Measurements from ENCODE around the gene OCA2.
"Not testable (repeated sequence)": the region's sequence is repeated elsewhere in the genome, so short reads cannot be mapped to it uniquely, and the experiment has no call there.

The OCA2 gene

DNA sequence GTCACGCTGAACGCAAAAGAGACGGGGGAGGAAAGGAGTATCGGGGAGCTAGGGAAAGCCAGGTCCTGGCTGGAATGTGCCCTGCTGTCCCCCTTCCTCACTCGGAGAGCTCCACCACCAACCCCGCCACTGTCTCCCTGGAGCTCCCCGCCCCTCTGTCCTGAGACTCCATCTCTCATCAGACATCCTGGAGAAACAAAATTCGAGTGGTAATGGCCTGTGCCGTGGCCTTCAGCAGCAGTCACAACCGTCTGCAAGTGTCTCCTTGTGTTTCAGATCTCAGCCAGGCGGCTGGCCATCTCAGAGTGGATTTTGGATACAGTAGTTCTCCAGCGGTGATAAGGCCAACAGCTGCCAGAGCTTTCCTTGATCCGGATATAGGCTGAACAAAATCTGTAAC lies 76.9 kb downstream of the OCA2 start:
- DNase-seq, result no peak

DNA sequence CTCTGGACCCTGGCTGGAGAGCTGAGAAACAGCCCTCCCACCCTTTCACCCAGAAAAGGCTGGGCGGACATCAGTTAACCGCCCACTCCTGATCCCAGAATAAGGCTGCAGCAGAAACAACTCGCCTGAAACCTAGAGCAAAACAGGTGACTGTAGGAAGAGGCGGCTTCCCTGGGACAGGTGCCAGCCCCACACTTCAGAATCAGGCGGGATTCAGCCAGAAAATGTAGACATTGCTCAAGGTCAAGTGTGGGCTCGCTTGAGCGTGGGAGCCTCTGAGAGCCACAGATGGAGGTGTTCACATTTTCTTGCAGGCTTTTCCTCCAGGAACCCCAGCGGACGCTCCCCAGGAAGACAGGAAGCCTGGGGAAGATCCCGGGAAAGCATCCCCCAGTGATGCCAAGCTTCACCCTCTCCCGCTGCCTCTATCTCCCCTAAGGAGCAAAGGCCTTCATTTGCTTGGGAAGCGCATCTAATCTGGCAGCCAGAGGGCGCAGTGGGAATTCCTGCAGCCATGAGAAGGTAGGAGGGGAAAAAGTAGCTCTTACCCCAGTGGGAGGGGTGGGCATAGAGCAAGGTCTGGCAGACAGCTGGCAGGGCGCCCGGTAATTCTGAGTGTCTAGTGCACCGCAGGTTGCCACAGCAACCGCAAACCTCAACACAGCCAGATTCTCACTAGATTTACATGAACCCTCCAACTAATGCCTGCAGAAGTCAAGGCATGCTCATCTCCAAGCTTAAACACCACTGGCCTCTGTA lies 77.7 kb downstream of the OCA2 start:
- DNase-seq, result peak in 2 of 4 experiments; percentile 2 to 6

DNA sequence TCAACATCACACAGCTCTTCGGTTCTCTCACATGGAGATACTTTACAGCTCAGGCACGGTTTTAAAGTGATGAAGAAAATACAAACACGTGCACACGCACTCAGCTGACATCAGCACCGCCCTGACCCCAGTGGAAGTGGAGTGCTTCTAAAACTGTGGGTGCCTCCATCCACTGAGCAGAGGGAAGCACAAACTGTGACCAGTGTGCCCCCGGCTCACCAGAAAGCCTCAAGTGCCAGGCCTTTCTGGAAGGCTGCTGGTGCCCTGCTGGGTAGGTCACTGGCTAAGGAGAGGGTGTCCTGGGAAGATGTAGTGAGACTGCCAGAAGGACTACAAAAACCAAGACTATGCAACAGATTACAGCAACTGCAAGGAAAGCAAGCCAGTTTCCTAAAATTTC lies 78.5 kb downstream of the OCA2 start:
- no peak for DNase-seq

DNA sequence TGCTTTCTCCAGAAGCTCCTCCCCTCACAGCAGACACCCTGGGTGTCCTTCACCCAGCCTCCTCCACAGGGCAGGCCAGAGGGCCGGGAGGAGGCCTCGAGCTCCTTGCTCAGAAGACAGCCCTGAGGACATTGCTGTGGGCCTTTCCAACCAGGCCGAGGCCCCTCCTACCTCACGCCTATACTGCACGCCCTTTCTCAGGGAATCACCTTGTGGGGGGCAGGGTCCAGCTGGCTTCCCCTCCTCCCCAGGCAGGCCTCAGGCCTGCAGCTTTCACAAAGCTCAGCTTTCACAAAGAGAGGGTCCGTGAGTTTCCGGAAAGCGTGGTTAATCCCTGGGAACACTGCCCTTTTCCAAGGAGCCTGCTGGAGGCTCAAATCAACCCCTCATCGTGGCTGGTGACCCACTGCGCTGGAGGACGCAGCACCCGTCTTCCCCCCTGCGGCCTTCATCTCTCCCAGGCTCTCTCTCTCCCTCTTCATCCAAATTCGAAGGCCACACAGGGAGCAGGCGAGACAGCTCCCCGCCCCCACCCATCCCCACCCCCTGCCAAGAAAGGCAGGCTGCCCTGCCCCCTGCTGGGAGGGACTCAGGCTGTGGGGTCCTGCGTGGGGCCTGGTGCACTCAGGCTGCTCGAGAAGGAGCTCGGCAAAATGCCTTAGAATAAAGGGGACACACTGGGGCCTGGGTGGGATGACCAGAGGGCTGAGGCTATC lies 79.4 kb downstream of the OCA2 start:
- DNase-seq, result no peak

DNA sequence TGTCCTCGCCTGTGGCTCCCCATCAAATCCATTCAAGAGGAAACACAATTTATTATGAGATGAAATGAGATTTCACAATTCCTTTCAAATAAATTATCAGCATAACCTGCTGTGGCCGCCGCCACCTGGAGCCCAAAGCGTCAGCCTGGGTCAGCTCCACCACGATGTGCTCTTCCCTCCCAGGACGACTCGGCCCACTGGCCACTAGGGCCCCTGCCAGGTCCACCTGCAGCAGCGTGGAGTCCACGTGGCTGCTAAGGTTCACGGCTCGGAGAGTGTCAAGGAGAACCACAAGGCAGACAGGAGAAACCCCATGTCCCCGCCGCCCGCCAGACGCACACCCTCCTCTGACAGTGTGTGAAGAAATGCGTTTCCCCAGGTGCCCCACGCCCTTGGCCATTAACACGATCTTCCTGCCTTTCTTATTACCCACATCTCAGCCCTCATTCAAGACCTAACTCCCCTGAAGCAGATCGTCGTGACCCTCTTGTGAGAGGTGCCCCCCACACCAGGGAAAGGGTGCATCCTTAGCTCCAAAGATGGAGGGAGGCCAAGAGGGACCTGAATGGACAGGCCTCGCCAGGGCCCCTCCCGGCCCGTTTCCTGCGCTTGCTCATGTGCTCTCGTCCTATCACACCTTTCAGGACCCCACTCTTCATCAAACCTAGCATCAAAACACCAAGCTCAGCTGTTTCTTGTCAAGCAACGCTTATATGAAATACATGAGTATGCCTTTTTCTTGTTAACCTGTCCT lies 80.6 kb downstream of the OCA2 start:
- DNase-seq, result no peak

DNA sequence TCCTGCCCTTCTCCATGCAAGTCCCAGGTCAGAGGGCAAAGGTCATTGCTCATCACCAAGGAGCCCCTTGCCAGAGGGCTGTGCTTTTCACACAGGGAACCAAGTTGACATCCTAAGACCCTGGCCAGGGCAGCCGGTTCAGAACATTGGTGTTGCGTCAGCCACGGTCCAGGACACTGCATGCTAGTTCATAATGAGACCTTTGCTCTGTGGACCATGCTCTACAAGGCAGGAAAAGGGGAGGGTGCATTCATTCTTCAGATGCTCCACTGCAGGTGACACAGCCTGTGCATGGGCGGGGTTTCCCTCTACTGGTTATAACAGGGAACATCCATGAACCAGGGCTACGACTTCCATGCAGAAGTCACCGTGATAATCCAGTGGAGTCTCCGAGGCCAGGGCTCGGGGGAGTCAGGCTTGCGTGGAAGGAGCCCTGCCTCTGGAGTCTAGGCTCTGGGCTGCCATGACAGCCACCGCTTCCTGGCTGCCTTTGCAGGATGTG lies 81.6 kb downstream of the OCA2 start:
- DNase-seq, result no peak

DNA sequence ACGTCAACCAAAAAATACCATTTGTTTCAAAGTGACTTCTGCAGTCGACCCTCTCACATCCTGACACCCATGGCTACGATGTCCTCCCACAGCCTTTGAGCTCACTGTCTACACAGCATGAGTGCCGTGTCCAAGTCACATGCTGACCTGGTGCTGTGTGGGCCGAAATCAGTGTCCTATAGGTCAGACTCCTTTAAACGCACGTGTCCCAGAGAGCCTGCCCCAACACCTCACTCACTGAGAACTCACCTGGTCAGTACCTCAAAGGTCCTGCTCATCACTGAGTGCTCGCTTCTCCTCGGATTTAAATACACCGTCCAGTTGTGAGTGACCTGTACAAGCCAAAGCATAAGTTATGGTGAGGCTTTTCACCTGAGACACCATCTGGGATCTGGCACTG lies 83.3 kb downstream of the OCA2 start:
- no peak for DNase-seq

DNA sequence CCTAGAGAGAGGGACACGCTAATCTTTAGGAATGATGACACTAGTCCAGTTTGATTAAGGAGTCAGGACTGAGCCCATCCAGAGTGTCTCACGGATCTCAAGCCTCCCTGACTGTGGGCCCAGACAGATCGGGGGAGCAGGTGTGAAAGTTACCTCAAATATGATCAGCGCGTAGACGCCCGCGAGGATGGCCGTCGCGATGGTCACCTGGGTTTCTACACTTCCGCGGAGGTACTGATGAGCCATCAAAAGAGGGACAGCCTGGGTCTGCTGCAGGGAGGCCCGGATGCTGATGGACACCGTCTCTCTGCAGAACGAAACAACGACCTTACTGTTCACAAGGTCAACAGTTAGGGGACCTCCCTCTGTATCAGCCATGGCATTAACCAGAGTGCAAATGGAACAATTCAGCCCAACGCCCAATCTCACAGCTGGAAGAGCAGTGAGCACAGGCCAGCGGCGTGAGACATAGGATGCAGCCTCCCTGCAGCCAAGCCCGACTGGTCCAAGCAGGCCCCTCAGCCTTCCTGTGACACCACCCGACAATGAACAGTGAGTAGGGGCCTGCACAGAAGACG lies 84.4 kb downstream of the OCA2 start:
- no peak for DNase-seq

DNA sequence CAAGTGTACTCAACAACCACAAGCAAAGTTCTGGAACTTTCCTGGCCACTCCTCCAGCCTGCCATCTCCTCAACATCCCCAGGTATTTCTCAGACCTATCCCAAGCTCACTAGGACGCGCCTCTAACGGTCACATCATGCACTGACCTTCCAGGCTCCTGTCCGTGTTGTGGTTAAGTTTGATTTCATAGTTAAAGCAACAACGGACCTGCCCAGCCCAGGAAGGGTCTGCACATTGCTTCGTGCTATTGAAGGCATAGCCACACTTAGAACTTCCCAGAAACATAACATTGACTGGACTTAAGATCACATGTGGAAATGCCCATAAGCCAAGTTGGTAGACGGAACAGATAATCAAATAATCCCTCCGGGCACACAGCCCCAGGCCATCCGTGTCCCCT lies 85.1 kb downstream of the OCA2 start:
- DNase-seq, result no peak

DNA sequence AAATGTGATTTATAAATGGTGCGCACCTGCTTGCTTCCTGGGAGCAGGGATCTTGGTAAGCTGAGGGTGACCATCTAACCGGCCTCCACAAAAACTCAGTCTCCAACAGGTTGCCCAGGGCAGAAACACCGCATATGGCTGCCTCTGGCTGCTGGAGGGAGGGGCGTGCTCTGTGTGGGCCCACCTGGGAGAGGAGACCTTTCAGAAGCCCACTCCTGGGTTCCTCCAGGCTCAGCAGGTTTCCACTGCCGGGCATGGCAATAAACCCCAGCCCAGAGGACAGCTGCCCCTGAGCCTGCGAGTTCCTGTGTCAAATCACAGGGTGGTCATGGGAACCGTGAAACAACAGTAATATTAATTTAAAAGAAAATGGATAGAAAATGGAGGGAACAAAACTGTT lies 85.6 kb downstream of the OCA2 start:
- DNase-seq, result no peak

DNA sequence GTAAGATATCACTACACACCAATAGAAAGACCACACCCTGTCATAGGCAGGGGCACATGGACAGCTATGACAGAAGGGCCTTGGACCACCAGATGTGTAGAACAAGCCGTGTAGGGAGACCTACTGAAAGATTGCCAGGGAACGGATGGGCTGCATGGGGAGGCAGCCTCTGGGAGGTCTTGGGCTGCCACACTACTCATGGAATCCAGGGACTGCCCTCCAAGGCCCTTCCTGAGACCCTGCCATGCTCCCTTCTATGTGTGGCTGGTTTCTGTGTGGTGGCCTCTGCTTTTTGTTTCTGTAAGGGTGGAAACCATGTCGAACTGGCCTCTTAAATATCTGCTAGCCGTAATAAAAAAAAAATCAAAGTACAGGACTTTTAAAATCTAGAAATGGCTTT lies 86.9 kb downstream of the OCA2 start:
- DNase-seq, result no peak

DNA sequence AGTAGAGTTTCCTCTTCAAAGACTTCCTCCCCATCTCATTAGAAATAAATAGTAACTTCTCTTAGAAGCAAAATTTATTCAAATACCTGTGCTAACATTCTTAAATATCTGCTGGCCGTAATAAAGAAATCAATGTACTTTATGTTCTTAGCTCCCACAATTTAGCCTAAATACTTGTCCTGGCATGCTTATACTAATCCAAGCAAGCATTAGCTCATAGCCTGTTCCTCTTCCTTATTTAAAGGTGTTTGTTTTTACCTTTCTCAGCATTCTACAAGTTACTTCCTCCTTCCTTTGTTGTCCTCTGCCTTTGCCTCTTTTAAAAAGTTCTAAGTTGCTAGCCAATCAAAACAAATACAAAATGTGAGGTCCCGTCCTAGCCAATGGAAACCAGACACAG lies 90.9 kb downstream of the OCA2 start:
- not testable (repeated sequence) for DNase-seq

DNA sequence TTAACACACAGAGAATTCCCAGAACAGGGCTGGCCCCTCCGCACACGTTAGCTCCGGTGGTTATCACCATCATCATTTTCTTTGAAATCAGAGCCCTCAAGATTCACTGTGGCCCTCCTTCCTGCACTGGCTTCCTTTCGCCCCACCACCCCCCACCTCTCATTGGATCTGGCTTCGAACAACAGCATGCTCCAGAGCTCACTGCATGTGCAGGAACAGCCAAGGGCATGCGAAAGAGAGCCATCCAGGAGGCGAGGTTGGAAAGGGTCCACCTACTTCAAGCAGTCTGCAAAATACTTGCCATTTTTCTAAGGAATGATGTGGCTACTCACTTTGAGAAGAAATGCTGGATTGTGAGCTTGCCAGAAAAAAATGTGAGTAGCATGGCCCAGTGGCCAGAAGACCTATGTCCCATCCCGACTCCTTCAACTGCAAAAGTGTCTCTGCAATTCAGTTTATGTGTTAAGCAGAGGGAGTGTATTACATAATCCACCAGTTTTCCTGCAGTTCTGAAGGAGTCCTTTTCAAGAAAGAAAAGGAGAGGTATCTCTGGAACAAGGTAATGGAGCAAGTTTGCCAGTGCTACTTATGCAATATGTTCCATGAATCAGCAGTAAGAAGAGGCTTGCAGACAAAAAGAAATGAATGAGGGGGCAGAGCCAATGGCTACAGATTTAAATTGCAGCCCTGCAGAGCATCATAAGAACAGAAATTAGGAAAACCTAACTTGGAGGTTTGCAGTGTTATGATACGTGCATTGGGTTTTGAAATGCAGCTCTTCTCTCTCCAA lies 92.8 kb downstream of the OCA2 start:
- no peak for DNase-seq

DNA sequence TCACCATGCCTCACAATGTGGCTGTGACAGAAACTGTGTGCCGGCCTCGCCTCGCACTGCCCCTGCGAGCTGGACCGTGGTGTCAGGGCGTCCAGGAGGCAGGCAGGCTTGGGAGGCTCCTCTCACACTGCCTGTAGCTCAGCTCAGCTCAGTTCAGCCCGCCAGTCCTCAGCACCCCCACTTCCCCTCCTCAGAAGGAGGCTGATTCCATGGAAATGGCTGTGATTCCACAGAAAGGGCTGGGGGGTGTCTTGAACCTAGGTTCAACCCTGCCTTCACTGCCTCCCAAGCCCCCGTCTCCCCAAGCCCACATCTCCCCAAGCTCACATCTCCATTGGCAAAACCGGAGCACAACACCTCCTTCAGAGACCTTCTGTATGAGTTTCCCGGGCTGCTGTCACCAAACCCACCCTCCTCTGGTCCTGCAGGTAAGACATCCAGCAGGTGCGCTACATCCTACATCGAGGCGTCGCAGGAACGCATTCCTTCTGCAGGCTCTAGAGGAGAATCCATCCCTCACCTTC lies 94.0 kb downstream of the OCA2 start:
- no peak for DNase-seq

DNA sequence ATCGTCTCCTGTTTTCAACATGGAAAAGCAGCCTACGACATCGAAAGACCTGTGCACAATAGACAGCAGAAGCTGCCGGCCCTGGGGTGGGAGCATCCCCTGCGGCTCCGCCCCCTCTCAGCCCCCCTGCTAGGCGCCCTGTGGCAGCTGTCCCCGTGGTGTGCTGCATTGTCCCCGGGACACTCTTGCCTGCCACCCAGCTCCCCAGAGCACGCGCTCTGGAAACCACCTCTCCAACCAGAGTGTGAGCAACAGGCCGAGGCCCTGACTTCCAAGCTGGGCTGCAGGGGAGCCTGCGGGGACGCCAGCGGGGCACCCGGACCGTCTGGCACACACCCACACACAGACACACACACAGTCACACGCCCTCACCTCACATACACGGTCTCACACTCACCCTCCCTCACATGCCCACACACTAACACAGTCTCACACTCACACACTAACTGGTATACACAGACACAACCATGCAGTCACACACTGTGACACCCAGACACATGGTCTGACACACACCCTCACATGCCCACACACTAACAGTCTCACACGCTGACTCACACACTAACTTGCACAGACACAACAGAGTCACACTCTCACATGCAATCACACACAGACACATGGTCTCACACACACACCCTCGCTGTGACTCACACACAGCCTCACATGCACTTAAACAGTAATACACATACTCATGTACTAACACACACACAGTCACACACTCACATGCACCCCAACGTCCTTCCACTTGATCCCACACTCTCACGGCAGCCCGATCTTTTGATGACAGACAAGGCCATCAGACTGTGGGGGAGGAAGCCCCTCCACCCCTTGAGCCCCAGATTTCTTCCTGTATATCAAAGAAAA lies 94.7 kb downstream of the OCA2 start:
- DNase-seq, result no peak

DNA sequence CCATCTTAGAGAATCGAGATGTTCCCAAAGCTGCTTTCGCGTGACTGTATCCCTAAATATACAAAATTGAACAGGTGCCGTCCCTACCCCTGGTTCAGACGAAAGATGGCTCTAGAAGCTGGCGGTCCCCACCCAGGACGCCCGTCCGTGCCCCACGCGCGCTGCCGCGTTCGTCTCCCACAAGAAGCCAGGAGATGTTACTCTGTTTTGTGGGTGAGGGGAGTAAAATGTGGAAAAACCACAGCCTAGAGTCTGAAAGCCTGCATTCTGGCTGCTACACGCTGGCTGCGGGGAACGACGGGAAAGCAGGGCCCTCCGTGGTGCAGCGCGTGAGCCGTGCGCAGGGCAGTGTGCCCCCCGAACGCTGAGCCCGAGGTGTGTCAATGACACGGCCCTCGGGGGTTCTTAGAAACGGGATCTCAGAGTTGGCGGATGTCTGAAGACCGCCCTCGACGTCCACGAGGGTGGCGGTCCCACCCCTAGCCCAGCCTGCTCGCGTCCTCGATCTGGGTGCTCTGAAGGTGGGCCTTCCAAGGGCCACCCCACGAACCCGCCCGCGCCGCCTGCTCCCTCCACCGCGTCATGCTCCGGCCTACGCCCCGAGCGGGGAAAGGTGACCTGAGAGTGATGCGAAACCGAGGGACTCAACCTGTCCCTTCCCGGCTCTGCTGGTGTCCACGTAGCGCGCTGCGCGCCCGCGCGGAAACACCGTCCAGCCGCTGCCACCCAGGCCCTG lies 95.6 kb downstream of the OCA2 start:
- DNase-seq, result no peak

DNA sequence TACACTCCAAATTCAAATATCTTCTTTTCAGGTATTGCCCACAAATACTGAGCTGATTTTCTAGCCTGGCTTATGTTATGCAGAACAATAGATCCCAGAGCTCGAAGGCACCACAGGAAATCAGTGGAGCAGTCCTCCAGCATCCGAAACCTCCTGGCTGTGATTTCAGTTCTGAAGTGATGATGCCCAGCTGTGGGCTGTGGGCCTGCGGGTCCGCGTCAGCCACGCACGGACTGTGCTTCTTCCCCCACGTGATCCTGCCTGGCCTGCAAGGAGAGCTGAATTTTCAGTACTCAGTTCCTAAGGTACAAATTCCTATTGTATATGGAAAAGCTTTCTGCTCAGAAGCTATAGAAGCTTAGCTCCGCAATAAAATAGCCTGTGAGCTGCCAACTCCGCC lies 96.2 kb downstream of the OCA2 start:
- no peak for DNase-seq

DNA sequence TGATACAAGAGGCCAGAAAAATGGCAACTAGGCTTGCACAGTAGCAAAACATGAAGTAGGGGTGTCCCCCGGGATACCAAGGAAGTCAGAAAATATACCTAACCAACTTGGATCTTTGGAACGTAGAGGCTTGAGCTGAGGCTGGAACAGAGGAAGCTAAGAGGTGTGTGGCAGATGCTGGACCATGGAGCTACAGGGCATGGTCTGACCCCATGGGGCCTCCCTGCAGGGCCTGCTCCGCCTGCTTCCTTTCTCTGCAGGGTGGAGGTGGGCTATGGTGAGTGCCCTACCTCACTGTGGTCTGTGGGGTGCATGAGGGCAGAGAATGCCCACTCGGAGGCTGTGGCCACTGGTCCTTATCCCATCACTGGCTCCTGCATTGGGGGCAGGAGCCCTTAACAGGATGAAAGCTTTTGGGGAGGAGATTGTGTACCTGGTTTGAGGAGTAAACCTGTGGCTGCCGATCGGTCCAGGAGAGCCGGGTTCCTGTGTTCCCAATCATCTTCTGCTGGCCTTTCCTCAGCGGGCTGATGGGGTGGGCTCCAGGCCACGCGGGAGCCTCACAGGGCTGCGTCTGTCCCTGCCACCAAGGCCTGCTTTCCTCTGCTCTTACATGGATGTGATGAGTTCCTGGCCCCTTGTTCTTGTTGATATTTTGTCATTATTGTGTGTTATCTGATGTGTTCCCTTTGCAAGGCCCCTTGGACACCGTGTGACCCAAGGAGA lies 96.8 kb downstream of the OCA2 start:
- no peak for DNase-seq

DNA sequence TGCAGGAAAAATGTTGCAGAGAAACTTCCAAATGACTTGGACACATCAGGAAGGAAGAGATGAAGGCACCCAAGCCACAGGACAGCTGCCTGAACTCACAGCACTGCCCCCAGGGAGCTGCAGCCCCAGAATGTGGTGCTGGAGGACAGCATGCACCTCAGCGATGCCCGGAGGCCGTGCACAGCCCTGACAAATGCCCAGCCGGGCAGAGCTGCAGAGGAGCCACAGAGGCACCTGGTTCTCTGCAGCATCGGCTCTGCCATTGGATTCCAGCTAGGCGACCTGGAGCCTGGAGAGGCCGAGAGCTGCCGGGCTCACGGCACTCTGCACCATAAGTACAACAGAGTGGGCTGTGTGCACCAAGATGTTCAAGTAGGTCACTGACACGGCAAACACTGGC lies 97.5 kb downstream of the OCA2 start:
- DNase-seq, result no peak
